H1 (cell line): ENCODE results near the gene CTTNBP2NL. TPM values are rescaled to one million over a fixed set of nuclear protein-coding genes. Genes with fewer than 3 reads are reported as not detected.

ENCODE experiments used
- CTCF ChIA-PET: fragments of 300-600 bp; sonication (Branson Sonifier 250); formaldehyde crosslinking; loops from one replicate; lab custom pipeline; 2021; ENCODE audit not compliant: partially characterized antibody; lab: Charles Lee
- POLR2A ChIA-PET: fragments of 300-600 bp; sonication (Branson Sonifier 250); formaldehyde crosslinking; loops from one replicate; lab custom pipeline; 2021; ENCODE audit warnings: inconsistent platforms; ENCODE audit not compliant: partially characterized antibody; lab: Charles Lee
- DNase-seq, 2 experiments: peaks; one replicate each; pipeline versions ENCODE4 v3.0.0 to v3.0.0-alpha.2; 2010 to 2022; ENCODE audit warnings: low spot score in 2 of 2, low read depth in 1 of 2, mixed read lengths in 1 of 2
- FAIRE-seq: peaks from 2 replicates; lab custom pipeline; 2011; peaks lifted over from hg19 to GRCh38; lab: Jason Lieb, UNC
- H2AFZ ChIP-seq: 2 replicates; pipeline ENCODE4 v1.8.1; 2012; ENCODE audit warnings: low read length, inconsistent platforms
- H2AK5ac ChIP-seq: 2 replicates; pipeline ENCODE4 v1.6.1; 2013; ENCODE audit warnings: low read depth, low read length
- H2BK120ac ChIP-seq: replicated peaks from 2 replicates; pipeline ENCODE3; 2013; ENCODE audit warnings: low read depth, low read length, inconsistent platforms
- H2BK12ac ChIP-seq: 2 replicates; pipeline ENCODE4 v1.6.1; 2013; ENCODE audit warnings: low read depth, low read length
- H2BK15ac ChIP-seq: 2 replicates; pipeline ENCODE4 v1.6.1; 2013; ENCODE audit warnings: low read length
- H2BK20ac ChIP-seq: 2 replicates; pipeline ENCODE4 v1.6.1; 2013; ENCODE audit warnings: low read length
- H2BK5ac ChIP-seq: 2 replicates; pipeline ENCODE4 v1.6.1; 2013; ENCODE audit warnings: low read depth, low read length
- H3K14ac ChIP-seq: 2 replicates; pipeline ENCODE4 v1.6.1; 2013; ENCODE audit warnings: inconsistent platforms; ENCODE audit not compliant: insufficient read length
- H3K18ac ChIP-seq: 2 replicates; pipeline ENCODE4 v1.6.1; 2013; ENCODE audit warnings: low read length; ENCODE audit errors: extremely low read depth
- H3K23ac ChIP-seq: 2 replicates; pipeline ENCODE4 v1.6.1; 2013; ENCODE audit warnings: inconsistent platforms; ENCODE audit not compliant: insufficient read length
- H3K23me2 ChIP-seq: 2 replicates; pipeline ENCODE4 v1.6.1; 2013; ENCODE audit warnings: low read depth, low read length
- H3K27ac ChIP-seq: 2 replicates; pipeline ENCODE4 v1.6.1; 2011; ENCODE audit warnings: low read depth, low read length, inconsistent platforms
- H3K27me3 ChIP-seq, 4 experiments: replicated peaks in 1 of 4; 1 replicate in 1 of 4; 2 replicates in 3 of 4; pipeline versions ENCODE4 v1.6.1 to v1.8.1; 2011 to 2013; ENCODE audit warnings: low read length in 3 of 4, mild to moderate bottlenecking in 3 of 4, inconsistent platforms in 2 of 4, mixed read lengths in 2 of 4, moderate library complexity in 1 of 4; ENCODE audit not compliant: control insufficient read depth in 3 of 4, insufficient read depth in 3 of 4; ENCODE audit errors: extremely low read depth in 1 of 4
- H3K36me3 ChIP-seq, 4 experiments: 2 replicates each; pipeline versions ENCODE4 v1.6.1 to v1.8.1; 2011 to 2013; ENCODE audit warnings: mild to moderate bottlenecking in 4 of 4, low read length in 3 of 4, moderate library complexity in 2 of 4, control low read depth in 1 of 4, inconsistent platforms in 1 of 4; ENCODE audit not compliant: insufficient read depth in 4 of 4, control insufficient read depth in 2 of 4
- H3K4ac ChIP-seq: replicated peaks from 2 replicates; pipeline ENCODE3; 2013; ENCODE audit warnings: low read length, low read depth, mixed read lengths, inconsistent platforms; ENCODE audit not compliant: insufficient read length
- H3K4me1 ChIP-seq, 4 experiments: replicated peaks in 1 of 4; 1 replicate in 1 of 4; 2 replicates in 3 of 4; pipeline versions ENCODE4 v1.6.1 to v1.8.1; 2011 to 2013; ENCODE audit warnings: low read length in 3 of 4, inconsistent platforms in 2 of 4, mixed read lengths in 1 of 4; ENCODE audit not compliant: insufficient read depth in 4 of 4, control insufficient read depth in 3 of 4
- H3K4me2 ChIP-seq, 2 experiments: 2 replicates each; pipeline versions ENCODE4 v1.6.1 to v1.8.1; 2011 to 2013; ENCODE audit warnings: low read depth in 2 of 2, low read length in 2 of 2, control low read depth in 1 of 2, inconsistent platforms in 1 of 2, mild to moderate bottlenecking in 1 of 2; ENCODE audit not compliant: insufficient read depth in 1 of 2
- H3K4me3 ChIP-seq, 4 experiments: fragments of 200-600, 300-600 bp in 1 of 4; sonication (generic), shearing (Covaris generic), sonication (Bioruptor Twin) in 1 of 4; 2 replicates each; pipeline versions ENCODE4 v1.5.1 to v1.8.1; 2011 to 2016; ENCODE audit warnings: low read length in 4 of 4, low read depth in 3 of 4, control low read depth in 2 of 4, inconsistent platforms in 2 of 4, mild to moderate bottlenecking in 2 of 4, mixed read lengths in 1 of 4, moderate library complexity in 1 of 4; ENCODE audit not compliant: insufficient read depth in 2 of 4; ENCODE audit errors: extremely low read depth in 1 of 4
- H3K56ac ChIP-seq: replicated peaks from 2 replicates; pipeline ENCODE3; 2013; ENCODE audit warnings: low read depth, mild to moderate bottlenecking, mixed read lengths, low read length, inconsistent platforms; ENCODE audit not compliant: insufficient read length
- H3K79me1 ChIP-seq: 2 replicates; pipeline ENCODE4 v1.6.1; 2013; ENCODE audit warnings: low read depth, low read length, control low read depth
- H3K79me2 ChIP-seq, 2 experiments: 2 replicates each; pipeline versions ENCODE4 v1.6.1 to v1.8.1; 2012 to 2013; ENCODE audit warnings: low read length in 2 of 2, mild to moderate bottlenecking in 2 of 2, inconsistent platforms in 1 of 2; ENCODE audit not compliant: insufficient read depth in 2 of 2, control insufficient read depth in 1 of 2
- H3K9ac ChIP-seq, 4 experiments: replicated peaks in 1 of 4; 1 replicate in 1 of 4; 2 replicates in 3 of 4; pipeline versions ENCODE4 v1.6.1 to v1.8.1; 2011 to 2013; ENCODE audit warnings: low read depth in 3 of 4, low read length in 3 of 4, control low read depth in 2 of 4, mild to moderate bottlenecking in 2 of 4, moderate library complexity in 2 of 4, inconsistent platforms in 1 of 4; ENCODE audit errors: extremely low read depth in 1 of 4
- H3K9me3 ChIP-seq, 2 experiments: 2 replicates each; pipeline versions ENCODE4 v1.6.1 to v1.8.1; 2012 to 2013; ENCODE audit warnings: mild to moderate bottlenecking in 2 of 2, moderate library complexity in 2 of 2, control low read depth in 1 of 2, inconsistent platforms in 1 of 2, low read depth in 1 of 2, low read length in 1 of 2, mixed read lengths in 1 of 2; ENCODE audit not compliant: insufficient read depth in 2 of 2
- H4K20me1 ChIP-seq, 2 experiments: replicated peaks in 1 of 2; 2 replicates each; pipeline versions ENCODE3 to v1.8.1; 2011 to 2013; ENCODE audit warnings: inconsistent platforms in 2 of 2, low read length in 2 of 2, mild to moderate bottlenecking in 1 of 2; ENCODE audit not compliant: insufficient read depth in 2 of 2, control insufficient read depth in 1 of 2
- H4K5ac ChIP-seq: 2 replicates; pipeline ENCODE4 v1.6.1; 2013; ENCODE audit warnings: low read length, low read depth, mixed read lengths, inconsistent platforms; ENCODE audit not compliant: insufficient read length
- H4K8ac ChIP-seq: 2 replicates; pipeline ENCODE4 v1.8.0; 2013; ENCODE audit warnings: mild to moderate bottlenecking, moderate library complexity, low read length, inconsistent platforms; ENCODE audit not compliant: insufficient read depth; ENCODE audit errors: extremely low read depth
- H4K91ac ChIP-seq: replicated peaks from 2 replicates; pipeline ENCODE3; 2013; ENCODE audit warnings: low read length, mixed read lengths, inconsistent platforms; ENCODE audit not compliant: insufficient read length
- ASH2L ChIP-seq: fragments of 200-600, 300-600 bp; sonication (generic); IDR thresholded peaks from one replicate; pipeline ENCODE4 v1.7.1; 2017; ENCODE audit warnings: low read length
- BRCA1 ChIP-seq: IDR thresholded peaks from 2 replicates; pipeline ENCODE4 v1.6.1; 2012; ENCODE audit warnings: low read depth, low read length, improper control_type of control experiment
- CHD2 ChIP-seq: IDR thresholded peaks from 2 replicates; pipeline ENCODE4 v1.6.1; 2012; ENCODE audit warnings: low read length, improper control_type of control experiment
- GTF2F1 ChIP-seq: IDR thresholded peaks from 2 replicates; pipeline ENCODE4 v1.6.1; 2012; ENCODE audit warnings: low read depth, low read length, improper control_type of control experiment, borderline replicate concordance
- KDM1A ChIP-seq: fragments of 200-600, 300-600 bp; sonication (generic); IDR thresholded peaks from 2 replicates; pipeline ENCODE4 v1.7.1; 2016; ENCODE audit warnings: mild to moderate bottlenecking, low read length, borderline replicate concordance
- NANOG ChIP-seq: IDR thresholded peaks from 2 replicates; pipeline ENCODE4 v1.6.1; 2011; ENCODE audit warnings: low read length, low read depth, mild to moderate bottlenecking, inconsistent platforms; ENCODE audit not compliant: insufficient read depth, poor library complexity, severe bottlenecking
- NRF1 ChIP-seq: IDR thresholded peaks from 2 replicates; pipeline ENCODE4 v1.6.1; 2011; ENCODE audit warnings: mild to moderate bottlenecking, low read depth, low read length, improper control_type of control experiment
- POLR2A ChIP-seq, 2 experiments: IDR thresholded peaks; 1 replicate in 1 of 2; 2 replicates in 1 of 2; pipeline ENCODE4 v1.6.1; 2011; ENCODE audit warnings: low read depth in 2 of 2, low read length in 2 of 2, mild to moderate bottlenecking in 2 of 2; ENCODE audit errors: control extremely low read depth in 1 of 2
- RAD21 ChIP-seq, 2 experiments: IDR thresholded peaks in 1 of 2; conservative IDR thresholded peaks in 1 of 2; 2 replicates each; pipeline ENCODE4 v1.6.1; 2011; ENCODE audit warnings: low read depth in 2 of 2, low read length in 2 of 2, improper control_type of control experiment in 1 of 2, inconsistent platforms in 1 of 2, mild to moderate bottlenecking in 1 of 2, moderate library complexity in 1 of 2
- RNF2 ChIP-seq: fragments of 200-900, 300-1000 bp; sonication (generic); IDR thresholded peaks from 2 replicates; pipeline ENCODE4 v1.7.1; 2016; ENCODE audit warnings: borderline replicate concordance, low read depth, mild to moderate bottlenecking, antibody characterized with exemption, low read length; ENCODE audit not compliant: poor library complexity, severe bottlenecking; ENCODE audit errors: missing control alignments
- SIX5 ChIP-seq: IDR thresholded peaks from 2 replicates; pipeline ENCODE4 v1.6.1; 2011; ENCODE audit warnings: mild to moderate bottlenecking, low read depth, low read length
- WGBS, 2 experiments: shearing (Covaris generic) in 1 of 2; methylation state at CpG; one replicate each; pipeline versions ENCODE4 v1.1.6 to v1.1.7; 2013 to 2015; ENCODE audit warnings: low lambda C conversion rate in 2 of 2, mixed read lengths in 2 of 2, inconsistent platforms in 1 of 2, low coverage in 1 of 2, missing lambda C conversion rate in 1 of 2; ENCODE audit not compliant: insufficient replicate concordance in 2 of 2, insufficient coverage in 1 of 2, insufficient read length in 1 of 2; ENCODE audit errors: extremely low coverage in 1 of 2, missing lambda C conversion rate in 1 of 2; 5-methylcytosine and 5-hydroxymethylcytosine counted together
- polyA plus RNA-seq, 7 experiments: library from polyadenylated mRNA; depleted of rRNA in 3 of 7; stranded (reverse) in 5 of 7; unstranded in 2 of 7; fragments of >200 nt in 5 of 7; fragments of 200-250 nt in 2 of 7; gene quantifications; 1 replicate in 5 of 7; 2 replicates in 1 of 7; 4 replicates in 1 of 7; pipeline versions ENCODE4 v1.2.1 to v1.2.3, GENCODE V29; 2011 to 2013; ENCODE audit warnings: missing spikeins in 2 of 7, mixed read lengths in 2 of 7
- total RNA-seq: library from RNA; stranded (reverse); fragmentation: NEBNext Ultra II Directional; extraction: Animal tissue kit (Norgen Biotek cat#: 25700); gene quantifications from 2 replicates; pipeline ENCODE4 v1.2.1, GENCODE V29; 2021
- TF ChIP-seq, protein P1 (sequence below): IDR thresholded peaks from 2 replicates; pipeline ENCODE4 v1.6.1; 2012; ENCODE audit warnings: low read length, inconsistent platforms

The CTTNBP2NL gene
- total and polyA plus RNA-seq, 2 of the 8 experiments (the other 6 are each of a cell fraction or from before 2014, with no cell fraction given), result 6.4 to 35.1 TPM

DNA sequence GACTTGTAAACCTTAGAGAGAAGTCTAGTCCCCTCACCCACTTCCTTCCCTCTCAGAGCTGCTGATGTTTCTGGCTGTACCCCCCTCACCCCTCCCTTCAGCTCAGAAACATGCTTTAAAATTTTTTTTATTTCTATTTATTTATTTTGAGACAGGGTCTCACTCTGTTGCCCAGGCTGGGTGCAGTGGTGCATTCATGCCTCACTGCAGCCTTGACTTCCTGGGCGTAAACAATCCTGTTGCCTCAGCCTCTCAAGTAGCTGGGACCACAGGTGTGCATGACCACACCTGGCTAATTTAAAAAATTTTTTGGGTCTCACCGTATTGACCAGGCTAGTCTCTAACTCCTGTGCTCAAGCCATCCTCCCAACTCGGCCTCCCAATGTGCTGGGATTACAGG, 109.9 kb downstream of the CTTNBP2NL start:
- WGBS, 2 experiments, result 82% methylated on average over 3 of the region's 3 CpGs; no CpG with 5 or more reads in 1 of the 2 experiments
- Histone ChIP-seq H3K4me1 (peaks cover 6 to 24% (median 10%) of the 10 kb centered on the region in 4 experiments; a peak in 6 of 7 replicates), H3K56ac (no peak overlapping the region), H3K4me2 (no peak overlapping the region), H2AFZ (no peak overlapping the region), H3K9ac (no peak overlapping the region), H2BK15ac (no peak overlapping the region), H2BK12ac (no peak overlapping the region), H3K23ac (no peak overlapping the region), H3K79me2 (no peaks in the 10 kb centered on the region), H4K8ac (no peak overlapping the region), H3K18ac (no peak overlapping the region), H3K23me2 (peaks cover 22% of the 10 kb centered on the region), H3K14ac (no peak overlapping the region), H3K27me3 (peaks cover 40 to 97% (median 85%) of the 10 kb centered on the region in 4 experiments), H3K27ac (no peak overlapping the region), H2AK5ac (no peak overlapping the region), H2BK5ac (no peak overlapping the region), H4K5ac (no peak overlapping the region), H3K79me1 (no peaks in the 10 kb centered on the region), H3K4ac (no peak overlapping the region), H4K91ac (no peak overlapping the region), H3K4me3 (no peak overlapping the region), H4K20me1 (peaks cover 0 to 3% of the 10 kb centered on the region in 2 experiments), H2BK20ac (no peak overlapping the region), H2BK120ac (no peak overlapping the region), H3K9me3 (no peaks in the 10 kb centered on the region), H3K36me3 (no peaks in the 10 kb centered on the region; a peak in 1 of 8 replicates)
- FAIRE-seq (no peak), DNase-seq (no peak)
- ChIA-PET CTCF (interaction anchor here (0.7 to 1.3 kb wide), 4 partner anchors 34 to 209 kb away, joined by 3 to 4 read pairs (median 3); no protein-coding TSS in a partner anchor), POLR2A (no interaction called here)
- TF ChIP-seq GTF2F1 (no peak), NANOG (no peak), KDM1A (no peak), RNF2 (no peak), BRCA1 (no peak), RAD21 (IDR thresholded peaks at IDR 0.05 in 1 of 2, conservative IDR thresholded peaks at IDR 0.05 in 1 of 2; ENCODE audit: low read depth in 2 of 2, low read length in 2 of 2) (no peak), SIX5 (no peak), CHD2 (no peak), POLR2A (IDR thresholded peaks at IDR 0.05; ENCODE audit: control extremely low read depth in 1 of 2, low read depth in 2 of 2, low read length in 2 of 2) (no peak), NRF1 (no peak), ASH2L (no peak)
- TF ChIP-seq, protein P1, sequence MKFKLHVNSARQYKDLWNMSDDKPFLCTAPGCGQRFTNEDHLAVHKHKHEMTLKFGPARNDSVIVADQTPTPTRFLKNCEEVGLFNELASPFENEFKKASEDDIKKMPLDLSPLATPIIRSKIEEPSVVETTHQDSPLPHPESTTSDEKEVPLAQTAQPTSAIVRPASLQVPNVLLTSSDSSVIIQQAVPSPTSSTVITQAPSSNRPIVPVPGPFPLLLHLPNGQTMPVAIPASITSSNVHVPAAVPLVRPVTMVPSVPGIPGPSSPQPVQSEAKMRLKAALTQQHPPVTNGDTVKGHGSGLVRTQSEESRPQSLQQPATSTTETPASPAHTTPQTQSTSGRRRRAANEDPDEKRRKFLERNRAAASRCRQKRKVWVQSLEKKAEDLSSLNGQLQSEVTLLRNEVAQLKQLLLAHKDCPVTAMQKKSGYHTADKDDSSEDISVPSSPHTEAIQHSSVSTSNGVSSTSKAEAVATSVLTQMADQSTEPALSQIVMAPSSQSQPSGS, result no peak
